ENCODE data around the gene SGPP2.

DNA sequence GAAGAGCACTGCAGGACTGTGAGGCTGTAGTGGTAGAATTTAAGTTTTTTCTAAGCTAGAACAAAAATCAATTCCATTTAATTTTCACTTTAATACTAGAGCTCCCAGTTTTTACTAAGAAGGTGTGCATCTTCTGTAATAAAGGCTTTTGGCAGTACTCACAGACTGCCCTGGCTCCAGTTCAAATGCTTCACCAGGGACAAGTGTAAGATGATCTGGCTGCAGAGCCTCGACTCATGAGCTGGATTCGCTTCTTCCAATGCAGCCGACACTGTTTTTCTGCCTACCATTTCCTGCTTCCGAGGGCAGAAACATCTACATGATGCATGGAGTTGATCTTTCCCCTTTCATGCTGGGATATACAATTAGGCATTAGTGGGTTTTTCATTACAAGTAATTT, 144.5 kb downstream of the SGPP2 start:
- TF ChIP-seq, protein P1, sequence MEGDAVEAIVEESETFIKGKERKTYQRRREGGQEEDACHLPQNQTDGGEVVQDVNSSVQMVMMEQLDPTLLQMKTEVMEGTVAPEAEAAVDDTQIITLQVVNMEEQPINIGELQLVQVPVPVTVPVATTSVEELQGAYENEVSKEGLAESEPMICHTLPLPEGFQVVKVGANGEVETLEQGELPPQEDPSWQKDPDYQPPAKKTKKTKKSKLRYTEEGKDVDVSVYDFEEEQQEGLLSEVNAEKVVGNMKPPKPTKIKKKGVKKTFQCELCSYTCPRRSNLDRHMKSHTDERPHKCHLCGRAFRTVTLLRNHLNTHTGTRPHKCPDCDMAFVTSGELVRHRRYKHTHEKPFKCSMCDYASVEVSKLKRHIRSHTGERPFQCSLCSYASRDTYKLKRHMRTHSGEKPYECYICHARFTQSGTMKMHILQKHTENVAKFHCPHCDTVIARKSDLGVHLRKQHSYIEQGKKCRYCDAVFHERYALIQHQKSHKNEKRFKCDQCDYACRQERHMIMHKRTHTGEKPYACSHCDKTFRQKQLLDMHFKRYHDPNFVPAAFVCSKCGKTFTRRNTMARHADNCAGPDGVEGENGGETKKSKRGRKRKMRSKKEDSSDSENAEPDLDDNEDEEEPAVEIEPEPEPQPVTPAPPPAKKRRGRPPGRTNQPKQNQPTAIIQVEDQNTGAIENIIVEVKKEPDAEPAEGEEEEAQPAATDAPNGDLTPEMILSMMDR (IDR thresholded peaks at IDR 0.05; ENCODE audit: extremely low read depth in 1 of 2, insufficient read depth in 1 of 2, low read depth in 1 of 2, low read length in 2 of 2) = no peak
- TF ChIP-seq POLR2A (IDR thresholded peaks at IDR 0.05; ENCODE audit: low read depth, low read length) (no peak), POLR2AphosphoS5 (IDR thresholded peaks at IDR 0.05; ENCODE audit: insufficient read depth, low read depth, low read length) (no peak), EZH2 (IDR thresholded peaks at IDR 0.05; ENCODE audit: borderline replicate concordance, low read depth, low read length, severe bottlenecking) (no peak), FOS (IDR thresholded peaks at IDR 0.05; ENCODE audit: borderline replicate concordance, insufficient read depth, low read length) (no peak), JUN (IDR thresholded peaks at IDR 0.05; ENCODE audit: borderline replicate concordance, insufficient read depth, insufficient read length, low read depth) (no peak), MYC (IDR thresholded peaks at IDR 0.05; ENCODE audit: low read depth, low read length) (no peak)
- TF ChIP-seq, protein P2, sequence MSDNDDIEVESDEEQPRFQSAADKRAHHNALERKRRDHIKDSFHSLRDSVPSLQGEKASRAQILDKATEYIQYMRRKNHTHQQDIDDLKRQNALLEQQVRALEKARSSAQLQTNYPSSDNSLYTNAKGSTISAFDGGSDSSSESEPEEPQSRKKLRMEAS (IDR thresholded peaks at IDR 0.05; ENCODE audit: insufficient read depth, insufficient read length) = no peak
